NCI-H1092 treated with DMSO at 0.1 percent for 48 hours (cell line): ENCODE data around the gene DNAH9.

Experiments used
- DNase-seq: peaks from one replicate; lab custom pipeline; 2025; lab: John Stamatoyannopoulos, UW

Gene DNAH9

DNA sequence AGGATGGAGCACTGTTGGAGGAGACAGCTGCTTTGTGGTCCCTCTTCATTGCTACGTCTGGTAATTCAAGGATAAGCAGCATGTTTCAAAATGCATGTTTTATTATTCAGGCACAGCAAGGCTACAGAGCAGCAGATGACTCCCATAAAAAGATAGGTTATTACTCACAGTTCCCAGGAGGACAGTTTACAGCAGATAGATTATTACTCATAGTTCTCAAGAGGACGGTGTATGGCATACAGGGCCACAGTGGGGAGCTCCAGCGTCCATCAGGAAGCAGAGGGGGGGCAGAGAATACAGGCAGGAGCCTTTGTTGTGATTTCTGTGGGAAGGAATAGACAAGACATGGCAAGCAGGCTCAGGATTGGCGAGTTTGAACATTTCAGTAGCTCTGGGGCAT lies 72.9 kb downstream of the DNAH9 start:
- DNase-seq, result no peak

DNA sequence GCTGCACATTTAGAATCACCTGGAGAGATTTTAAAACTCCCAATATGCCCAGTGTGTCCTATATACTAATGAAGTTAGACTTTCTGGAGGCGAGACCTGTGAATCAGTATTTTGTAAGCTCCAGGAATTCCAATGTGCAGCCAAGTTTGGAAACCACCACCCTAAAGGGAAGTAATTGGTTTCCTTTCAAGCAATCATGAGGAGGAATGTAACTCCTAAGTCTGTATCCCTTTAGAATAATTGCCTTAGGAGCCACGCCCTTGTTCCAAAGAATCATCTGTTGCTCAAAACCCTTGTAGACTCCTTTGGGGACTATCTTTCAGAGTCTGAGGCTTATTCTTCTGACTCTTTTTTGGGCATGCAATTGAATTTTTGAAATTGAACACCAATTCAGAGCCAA lies 84.4 kb downstream of the DNAH9 start:
- no peak for DNase-seq

DNA sequence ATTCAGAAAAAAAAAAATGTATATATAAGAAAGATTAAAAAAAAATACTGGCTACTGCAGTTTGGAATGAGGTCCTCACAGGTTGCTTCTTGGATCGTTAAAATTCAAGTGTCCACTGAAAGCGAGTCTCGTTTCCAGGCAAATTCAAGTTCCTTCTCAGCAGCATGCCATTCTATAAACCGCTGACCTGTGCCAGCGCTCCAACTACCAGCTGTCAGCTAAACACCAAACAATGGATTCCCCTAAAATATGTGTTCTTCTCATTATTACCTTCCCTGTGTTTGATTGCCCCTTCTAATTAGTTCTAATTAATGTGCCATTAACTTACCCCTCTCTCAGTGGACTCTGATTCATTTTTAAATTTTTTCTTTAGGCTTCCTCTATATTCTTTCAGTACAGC lies 92.4 kb downstream of the DNAH9 start:
- no peak for DNase-seq

DNA sequence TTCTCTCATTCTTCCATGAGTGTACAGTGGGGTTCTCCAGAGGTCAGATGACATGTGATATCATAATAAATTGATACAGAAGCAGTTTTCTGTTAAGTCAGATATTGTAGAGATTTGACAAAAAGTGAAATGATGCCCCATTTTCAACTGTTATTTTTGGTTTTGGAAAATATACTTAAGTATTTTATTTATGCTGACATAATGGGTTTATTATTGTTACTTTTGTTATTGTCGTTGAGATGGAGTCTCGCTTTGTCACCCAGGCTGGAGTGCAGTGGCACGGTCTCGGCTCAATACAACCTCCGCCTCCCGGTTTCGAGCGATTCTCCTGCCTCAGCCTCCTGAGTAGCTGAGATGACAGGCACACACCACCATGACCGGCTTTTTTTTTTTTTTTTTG lies 94.4 kb downstream of the DNAH9 start:
- no peak for DNase-seq

DNA sequence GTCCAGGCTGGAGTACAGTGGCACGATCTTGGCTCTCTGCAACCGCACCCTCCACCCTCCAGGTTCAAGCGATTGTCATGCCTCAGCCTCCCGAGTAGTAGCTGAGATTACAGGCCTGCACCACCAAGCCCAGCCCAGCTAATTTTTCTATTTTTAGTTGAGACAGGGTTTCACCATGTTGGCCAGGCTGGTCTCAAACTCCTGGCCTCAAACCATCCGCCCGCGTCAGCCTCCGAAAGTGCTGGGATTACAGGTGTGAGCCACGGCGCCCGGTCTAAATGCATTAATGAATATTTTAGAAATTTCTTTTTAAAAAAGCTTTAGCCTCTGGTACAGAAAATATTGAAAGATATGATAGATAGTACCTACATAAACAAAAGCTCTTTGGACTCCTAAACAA lies 95.0 kb downstream of the DNAH9 start:
- DNase-seq, result no peak

DNA sequence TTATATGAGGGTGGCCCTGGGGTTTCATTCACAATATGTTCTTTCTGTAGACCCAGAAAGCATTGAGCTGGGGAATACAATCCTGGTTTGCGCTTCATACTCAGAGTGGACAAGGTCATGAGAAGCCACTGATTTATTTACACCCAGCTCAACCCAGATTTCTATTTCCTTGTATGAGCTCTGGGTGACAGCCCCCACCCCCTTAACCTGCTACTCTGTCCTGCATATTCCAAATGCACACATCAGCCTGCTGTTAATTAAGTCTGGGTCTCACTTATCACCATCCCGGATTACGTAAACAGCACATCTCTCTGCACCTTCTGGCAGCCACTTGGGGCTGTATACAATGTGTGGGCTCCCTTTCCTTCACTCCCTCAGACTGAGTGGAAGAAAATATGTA lies 102.4 kb downstream of the DNAH9 start:
- no peak for DNase-seq

DNA sequence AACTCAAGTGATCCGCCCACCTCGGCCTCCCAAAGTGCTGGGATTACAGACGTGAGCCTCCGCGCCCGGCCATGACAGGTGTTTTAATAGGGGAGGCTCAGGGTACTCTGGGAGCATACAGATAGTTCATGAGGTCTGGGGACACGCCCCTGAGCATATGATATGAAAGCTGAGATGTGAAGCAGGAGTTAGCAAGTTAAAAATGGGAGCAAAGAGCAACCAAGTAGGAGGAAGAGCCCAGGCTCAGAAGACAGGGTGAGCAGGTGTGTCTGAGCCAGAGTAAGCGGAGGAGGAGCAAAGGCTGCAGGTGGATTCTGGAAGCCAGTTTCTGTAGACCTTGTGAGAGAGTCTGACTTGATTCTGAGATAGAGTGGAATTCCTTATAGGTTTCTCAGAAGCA lies 103.6 kb downstream of the DNAH9 start:
- DNase-seq, result no peak

DNA sequence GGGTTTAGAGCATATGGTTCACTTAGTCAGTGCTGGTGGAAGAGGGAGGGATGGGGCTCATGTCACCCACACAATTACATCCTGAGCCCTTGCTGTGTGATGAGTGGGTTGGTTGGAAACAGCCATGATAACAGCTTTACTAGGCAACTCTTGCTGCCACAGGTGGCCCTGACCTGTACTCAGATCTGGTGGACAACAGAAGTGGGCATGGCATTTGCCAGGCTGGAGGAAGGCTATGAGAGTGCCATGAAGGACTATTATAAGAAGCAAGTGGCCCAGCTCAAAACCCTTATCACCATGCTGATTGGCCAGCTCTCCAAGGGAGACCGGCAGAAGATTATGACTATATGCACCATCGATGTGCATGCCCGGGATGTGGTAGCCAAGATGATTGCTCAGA lies 105.8 kb downstream of the DNAH9 start:
- DNase-seq, result no peak

DNA sequence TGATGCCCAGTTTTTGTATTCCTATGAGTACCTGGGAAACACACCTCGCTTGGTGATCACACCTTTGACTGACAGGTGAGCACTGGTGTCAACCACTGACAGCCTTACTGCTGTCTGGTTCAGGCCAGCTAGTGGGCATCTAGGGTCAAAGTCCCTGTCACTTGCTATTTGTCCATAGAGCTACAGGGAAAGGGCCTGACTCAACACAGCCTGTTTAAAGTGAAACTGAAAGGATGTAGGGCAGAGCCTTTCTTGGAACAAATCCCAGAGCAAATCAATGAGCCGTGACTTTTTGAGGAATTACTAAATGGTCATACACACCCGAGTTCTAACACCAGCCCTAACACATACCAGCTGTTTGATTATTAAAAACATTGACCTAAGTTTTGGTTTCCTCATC lies 106.8 kb downstream of the DNAH9 start:
- no peak for DNase-seq

DNA sequence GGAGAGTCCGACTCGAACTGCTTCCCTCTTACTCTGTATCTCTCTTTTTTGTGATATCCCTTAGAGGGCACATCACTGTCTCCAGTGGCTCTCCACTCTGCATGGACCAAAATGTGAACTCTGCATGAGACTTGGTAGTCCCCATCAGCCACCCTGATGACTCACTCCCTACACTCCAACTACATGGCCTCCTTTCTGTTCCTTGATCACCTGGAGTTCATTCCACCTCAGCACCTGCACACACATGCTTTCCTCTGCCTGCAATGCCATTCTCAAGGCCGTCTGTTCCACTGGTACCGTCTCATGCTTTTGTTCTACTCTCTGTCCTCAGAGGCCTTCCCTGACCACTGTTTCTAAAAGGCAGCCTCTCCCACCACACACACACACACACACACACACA lies 109.3 kb downstream of the DNAH9 start:
- no peak for DNase-seq

DNA sequence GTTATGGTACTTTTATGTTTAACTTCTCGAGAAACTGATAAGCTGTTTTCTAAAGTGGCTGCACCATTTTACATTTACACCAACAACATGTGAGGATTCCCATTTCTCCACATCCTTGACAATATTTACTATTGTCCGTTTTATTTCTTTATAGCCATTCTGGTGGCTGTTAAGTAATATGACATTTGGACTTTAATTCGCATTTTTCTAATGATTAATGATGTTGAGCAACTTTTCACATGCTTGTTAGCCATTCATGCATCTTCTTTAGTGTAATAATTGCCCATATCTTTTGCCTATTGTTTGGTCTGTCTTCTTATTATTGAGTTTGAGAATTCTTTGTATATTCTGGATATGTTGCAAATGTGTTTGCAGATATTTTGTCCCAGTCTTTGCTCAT lies 114.2 kb downstream of the DNAH9 start:
- no peak for DNase-seq

DNA sequence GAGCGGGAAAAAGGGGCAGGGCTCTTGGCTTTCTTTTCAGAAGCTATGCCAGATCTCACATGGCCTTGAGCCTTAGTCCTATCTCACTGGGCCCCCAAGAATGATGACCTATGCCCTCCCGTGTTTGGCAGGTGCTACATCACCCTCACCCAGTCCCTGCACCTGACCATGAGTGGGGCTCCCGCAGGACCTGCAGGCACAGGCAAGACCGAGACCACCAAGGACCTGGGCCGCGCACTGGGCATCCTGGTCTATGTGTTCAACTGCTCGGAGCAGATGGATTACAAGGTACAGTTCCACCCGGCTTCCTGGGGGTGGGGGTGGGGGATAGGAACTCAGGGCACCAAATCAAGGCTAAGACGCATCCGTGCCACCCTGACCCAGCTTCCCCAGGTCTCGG lies 120.9 kb downstream of the DNAH9 start:
- DNase-seq, result no peak

DNA sequence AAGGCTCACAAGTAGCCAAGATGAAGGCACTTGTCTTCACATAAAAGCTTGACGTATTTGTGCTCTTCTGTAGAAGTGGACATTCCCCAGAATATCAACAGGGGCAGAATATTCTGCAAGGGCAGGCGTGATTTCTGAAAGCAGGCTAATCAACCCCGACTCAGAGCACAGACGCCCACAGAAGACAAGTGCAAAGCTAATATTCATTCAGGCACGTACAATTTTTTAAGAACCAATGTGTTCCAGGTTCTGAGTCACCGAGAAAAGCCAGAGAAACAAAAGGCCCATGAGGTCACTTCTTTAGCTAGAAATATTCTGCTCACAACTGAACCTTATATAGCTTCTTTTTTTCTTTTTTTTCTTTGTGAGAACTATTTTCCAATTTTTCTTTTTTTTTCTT lies 121.6 kb downstream of the DNAH9 start:
- DNase-seq, result no peak

DNA sequence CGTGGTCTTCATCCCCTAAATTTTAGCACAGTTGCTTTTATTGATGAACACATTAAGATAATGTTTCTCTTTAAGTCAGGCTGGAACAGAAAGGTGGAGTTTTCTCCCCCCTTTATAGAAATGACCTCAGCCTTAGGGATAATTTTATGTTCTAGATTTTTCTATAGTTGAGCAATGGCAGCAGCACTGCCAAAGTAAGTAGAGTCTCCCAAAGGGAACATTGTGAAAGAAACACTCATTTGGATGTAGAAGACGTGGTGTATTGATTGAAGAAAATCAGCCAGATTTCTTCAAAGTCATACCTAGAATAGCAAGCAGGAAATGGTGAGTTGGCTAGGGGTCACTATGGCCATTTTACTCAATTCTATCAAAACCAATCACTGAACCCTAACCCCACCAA lies 122.5 kb downstream of the DNAH9 start:
- DNase-seq, result no peak

DNA sequence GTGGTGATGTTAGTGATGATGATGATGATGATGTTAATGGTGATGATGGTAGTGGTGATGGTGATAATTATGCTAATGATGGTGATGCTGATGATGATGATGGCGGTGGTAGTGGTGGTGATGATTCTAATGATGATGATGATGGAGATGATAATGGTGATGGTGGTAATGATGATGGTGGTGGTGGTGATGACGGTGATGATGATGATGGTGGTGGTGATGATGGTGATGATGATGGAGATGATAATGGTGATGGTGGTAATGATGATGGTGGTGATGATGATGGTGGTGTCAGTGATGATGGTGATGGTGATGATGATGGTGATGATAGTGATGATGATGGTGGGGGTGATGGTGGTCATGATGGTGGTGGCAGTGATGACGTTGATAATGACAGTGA lies 132.5 kb downstream of the DNAH9 start:
- DNase-seq, result no peak

DNA sequence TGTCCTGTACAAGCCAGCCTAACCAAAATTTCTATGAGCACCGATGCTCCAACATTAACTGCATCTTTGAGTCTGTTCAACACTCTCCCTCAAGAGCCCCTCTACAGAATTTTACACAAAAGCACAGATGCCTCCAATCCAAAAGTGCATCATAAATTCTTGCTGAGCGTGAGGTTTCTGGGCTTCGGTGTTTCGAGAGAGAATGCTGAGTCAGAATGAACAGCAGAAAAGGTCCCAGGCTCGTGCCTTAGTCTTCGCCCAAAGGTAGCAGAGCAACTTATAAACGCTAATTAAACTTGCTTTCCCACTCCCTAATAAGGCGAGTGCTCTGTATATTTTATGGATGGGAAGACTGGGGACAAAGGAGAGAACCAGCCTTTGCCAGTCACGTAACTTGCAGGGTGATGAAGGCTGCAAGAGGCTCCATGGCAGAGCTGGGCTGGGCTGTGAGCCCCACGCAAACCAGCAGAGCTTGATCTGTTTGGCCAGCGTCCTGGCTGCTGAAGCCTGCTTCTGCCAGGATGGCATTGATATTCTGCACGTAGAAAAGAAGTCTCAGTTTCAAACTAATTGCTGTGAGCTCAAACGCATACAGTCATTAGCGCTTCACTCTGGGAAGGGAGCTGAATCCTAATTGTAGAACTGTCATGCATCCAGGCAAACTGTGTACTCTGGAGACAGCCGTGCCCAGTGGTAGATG lies 138.5 kb downstream of the DNAH9 start:
- DNase-seq, result no peak

DNA sequence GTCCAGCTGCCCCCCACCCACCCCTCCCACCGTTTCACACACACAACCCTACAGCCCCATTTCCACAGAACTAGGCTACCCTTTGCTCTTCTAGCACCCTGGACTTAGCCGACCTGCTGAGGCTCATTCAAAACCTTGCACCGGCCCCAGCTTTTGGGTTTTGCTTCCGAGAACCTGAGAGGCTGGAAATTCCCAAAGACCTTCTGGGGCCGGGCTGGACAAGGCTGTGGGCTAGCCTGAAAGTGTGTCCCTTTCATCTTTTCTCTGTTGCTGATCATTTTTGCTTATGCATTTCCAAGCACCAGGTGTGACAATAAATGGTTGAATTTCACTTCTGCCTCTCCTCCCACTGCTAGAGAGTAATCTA lies 139.0 kb downstream of the DNAH9 start:
- no peak for DNase-seq

DNA sequence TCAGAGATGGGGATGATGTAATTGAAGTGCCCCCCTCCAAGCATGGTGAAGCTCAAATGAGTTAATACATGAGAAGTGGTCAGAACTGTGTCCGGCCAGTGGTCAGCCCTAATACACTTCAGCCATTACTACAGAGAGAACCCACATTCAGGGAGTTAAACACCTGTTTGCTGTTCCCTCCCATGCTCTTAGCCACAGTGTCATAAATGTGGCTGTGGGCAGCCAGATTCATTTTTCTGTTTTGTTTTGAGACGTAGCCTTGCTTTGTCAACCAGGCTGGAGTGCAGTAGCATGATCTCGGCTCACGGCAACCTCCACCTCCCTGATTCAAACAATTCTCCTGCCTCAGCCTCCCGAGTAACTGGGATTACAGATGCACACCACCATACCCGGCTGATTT lies 139.9 kb downstream of the DNAH9 start:
- DNase-seq, result no peak

DNA sequence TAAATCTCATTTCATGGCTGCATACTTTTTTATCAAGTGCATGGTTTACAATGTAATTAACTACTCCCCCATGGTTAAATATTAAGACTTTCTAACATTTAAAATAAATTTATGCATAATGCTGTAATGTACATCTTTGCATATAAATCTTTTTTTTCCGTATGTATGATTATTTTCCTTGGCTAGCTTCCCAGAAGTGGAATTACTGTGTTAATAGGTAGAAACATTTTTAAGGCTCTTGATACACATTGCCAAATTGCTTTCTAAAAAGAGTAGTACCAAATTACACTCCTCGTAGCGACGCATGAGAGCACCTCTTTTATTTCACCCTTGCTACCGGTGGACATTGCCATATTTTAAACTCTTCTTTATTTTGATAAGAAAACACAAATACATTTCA lies 141.1 kb downstream of the DNAH9 start:
- no peak for DNase-seq

DNA sequence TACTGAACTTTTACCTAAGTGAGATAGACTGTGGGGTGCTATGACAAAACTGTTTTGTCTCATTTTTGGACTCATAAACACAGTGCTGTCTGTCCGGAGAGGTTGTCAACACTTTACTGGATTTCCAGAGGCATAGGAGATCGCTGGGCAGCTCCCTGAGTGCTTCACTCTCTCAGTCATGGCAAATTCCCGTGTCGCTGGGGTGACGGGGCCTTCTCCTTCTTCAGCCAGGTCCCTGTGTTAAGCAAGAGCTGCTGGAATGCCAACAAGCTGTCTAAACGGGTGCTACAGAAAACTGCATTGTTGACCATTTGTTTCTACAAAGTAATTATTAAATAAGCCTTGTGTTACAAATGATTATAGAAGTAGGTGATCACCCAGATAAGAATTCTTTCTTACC lies 141.6 kb downstream of the DNAH9 start:
- no peak for DNase-seq

DNA sequence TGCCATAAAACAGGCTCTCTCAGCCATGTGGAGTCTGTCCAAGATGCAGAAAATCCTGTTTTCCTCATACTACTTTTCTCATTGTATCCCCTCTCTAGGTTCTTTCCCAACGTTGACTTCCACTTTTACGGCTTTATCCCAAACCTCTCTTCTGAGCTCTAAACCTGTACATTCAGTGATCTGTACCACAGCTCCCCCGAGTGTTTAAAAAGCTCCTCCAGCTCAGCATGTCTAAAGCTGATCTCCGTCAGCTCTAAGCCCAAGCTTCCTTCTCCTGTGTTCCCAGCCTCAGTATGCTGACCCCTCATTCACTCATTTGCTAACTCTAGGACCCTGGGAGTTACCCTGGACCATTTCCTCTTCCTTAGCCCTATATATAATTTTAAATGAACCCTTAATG lies 144.6 kb downstream of the DNAH9 start:
- no peak for DNase-seq

DNA sequence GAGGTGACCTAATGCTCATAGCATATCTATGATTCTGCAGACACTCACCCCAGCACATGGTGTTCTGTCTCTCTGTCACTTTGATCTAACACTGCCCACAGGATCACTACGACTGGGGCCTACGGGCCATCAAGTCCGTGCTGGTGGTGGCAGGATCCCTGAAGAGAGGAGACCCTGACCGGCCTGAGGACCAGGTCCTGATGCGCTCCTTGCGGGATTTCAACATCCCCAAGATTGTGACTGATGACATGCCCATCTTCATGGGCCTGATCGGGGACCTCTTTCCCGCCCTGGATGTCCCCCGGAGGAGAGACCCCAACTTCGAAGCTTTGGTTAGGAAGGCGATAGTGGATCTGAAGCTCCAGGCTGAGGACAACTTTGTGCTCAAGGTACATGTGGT lies 146.4 kb downstream of the DNAH9 start:
- no peak for DNase-seq

DNA sequence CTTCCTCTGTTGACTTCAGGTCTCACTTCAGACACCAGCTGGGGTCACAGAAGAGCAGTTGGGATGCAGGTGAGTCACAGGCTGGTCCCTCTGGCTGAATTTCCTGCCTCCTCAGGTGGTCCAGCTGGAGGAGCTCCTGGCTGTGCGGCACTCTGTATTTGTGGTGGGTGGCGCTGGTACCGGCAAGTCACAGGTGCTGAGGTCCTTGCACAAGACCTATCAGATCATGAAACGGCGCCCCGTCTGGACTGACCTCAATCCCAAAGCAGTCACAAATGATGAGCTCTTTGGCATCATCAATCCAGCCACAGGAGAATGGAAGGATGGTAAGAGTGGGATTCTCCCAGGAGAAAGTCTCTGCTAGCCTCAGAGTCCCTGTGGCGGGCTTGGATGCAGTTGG lies 149.2 kb downstream of the DNAH9 start:
- DNase-seq, result no peak

DNA sequence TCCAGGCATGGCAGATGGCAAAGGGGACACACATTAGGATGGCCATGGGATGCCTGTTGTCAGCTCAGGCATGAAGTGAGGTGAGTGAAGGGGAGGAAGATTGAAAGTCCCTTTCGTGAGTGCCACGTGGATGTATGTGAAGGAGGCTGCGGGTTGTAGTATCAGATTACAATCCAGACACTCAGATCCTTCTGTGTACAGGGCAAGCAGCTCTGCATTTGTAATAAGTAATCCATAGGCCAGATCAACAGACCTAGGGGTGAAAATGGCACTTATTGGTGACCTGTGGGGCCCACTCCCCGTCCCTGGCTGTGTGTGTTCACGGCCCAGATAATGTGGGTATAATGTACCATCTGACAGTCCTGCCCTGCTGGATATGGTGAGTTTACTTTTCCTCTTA lies 159.5 kb downstream of the DNAH9 start:
- no peak for DNase-seq

DNA sequence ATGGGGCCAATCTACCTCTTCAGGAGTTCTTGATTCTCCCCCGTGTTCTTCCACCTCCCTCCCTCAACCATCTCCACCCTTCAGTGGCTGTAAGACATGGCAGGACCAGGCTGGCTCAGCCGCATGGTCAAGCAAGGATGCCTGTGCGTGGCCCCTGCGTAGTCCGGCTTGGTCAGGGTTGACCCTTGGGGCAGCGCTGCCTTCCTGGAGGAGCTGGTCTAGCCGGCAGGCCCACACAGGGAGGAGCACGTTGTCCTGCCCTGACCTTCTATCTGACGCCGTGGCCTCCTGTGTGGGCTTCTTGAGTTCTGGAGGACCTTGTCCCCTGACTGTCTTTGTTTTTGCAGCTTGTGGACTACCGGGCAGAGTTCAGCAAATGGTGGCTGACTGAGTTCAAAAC lies 169.8 kb downstream of the DNAH9 start:
- DNase-seq, result no peak
